GM23338 (cell line): ENCODE data around the gene FOXO3. TPM values are rescaled to one million over a fixed set of nuclear protein-coding genes. Genes with fewer than 3 reads are reported as not detected.
"Not testable (repeated sequence)": the region's sequence is repeated elsewhere in the genome, so short reads cannot be mapped to it uniquely, and the experiment has no call there.

ENCODE experiments used
- ATAC-seq: fragments of 200-7000 bp; cut with Tn5 transposase; 3 replicates; pipeline ENCODE4 v1.9.1; 2020
- DNase-seq: peaks from one replicate; pipeline ENCODE4 v3.0.0-alpha.2; 2015; ENCODE audit warnings: low spot score
- H2AFZ ChIP-seq: fragments of 200-600 bp; sonication (generic); 2 replicates; pipeline ENCODE4 v1.8.0; 2016; ENCODE audit warnings: antibody characterized with exemption, mild to moderate bottlenecking, moderate library complexity
- H3F3A ChIP-seq: fragments of 200-600 bp; sonication (generic); replicated peaks from 2 replicates; pipeline ENCODE4 v1.8.0; 2017; ENCODE audit warnings: antibody characterized with exemption, mixed run types, low read depth
- H3K27ac ChIP-seq: fragments of 200-600 bp; sonication (generic); 2 replicates; pipeline ENCODE4 v1.6.1; 2016; ENCODE audit warnings: low read depth
- H3K27me3 ChIP-seq: fragments of 200-600 bp; sonication (generic); 2 replicates; pipeline ENCODE4 v1.8.0; 2016; ENCODE audit warnings: mild to moderate bottlenecking, mixed run types, moderate library complexity; ENCODE audit not compliant: insufficient read depth
- H3K36me3 ChIP-seq: fragments of 200-600 bp; sonication (generic); 2 replicates; pipeline ENCODE4 v1.8.0; 2016; ENCODE audit warnings: mild to moderate bottlenecking; ENCODE audit not compliant: insufficient read depth
- H3K4me1 ChIP-seq: fragments of 200-600 bp; sonication (generic); 2 replicates; pipeline ENCODE4 v1.8.0; 2016; ENCODE audit warnings: mild to moderate bottlenecking, moderate library complexity; ENCODE audit not compliant: insufficient read depth
- H3K4me2 ChIP-seq: fragments of 200-600 bp; sonication (generic); 2 replicates; pipeline ENCODE4 v1.7.1; 2017; ENCODE audit warnings: mixed run types
- H3K4me3 ChIP-seq: fragments of 200-600 bp; sonication (generic); 2 replicates; pipeline ENCODE4 v1.6.1; 2016; ENCODE audit warnings: mixed run types
- H3K79me2 ChIP-seq: fragments of 200-600 bp; sonication (generic); replicated peaks from 2 replicates; pipeline ENCODE4 v1.8.0; 2017; ENCODE audit warnings: mild to moderate bottlenecking; ENCODE audit not compliant: insufficient read depth
- H3K9me2 ChIP-seq: fragments of 200-600 bp; sonication (generic); 2 replicates; pipeline ENCODE4 v1.8.0; 2017; ENCODE audit not compliant: insufficient read depth
- H4K20me1 ChIP-seq: fragments of 200-600 bp; sonication (generic); replicated peaks from 2 replicates; pipeline ENCODE4 v1.8.0; 2017; ENCODE audit warnings: mild to moderate bottlenecking; ENCODE audit not compliant: insufficient read depth
- H3K27ac Mint-ChIP-seq: 2 replicates; pipeline ENCODE4 v1.8.0; 2020; ENCODE audit warnings: inconsistent platforms, mild to moderate bottlenecking, moderate library complexity, mixed read lengths
- H3K27me3 Mint-ChIP-seq: 3 replicates; pipeline ENCODE4 v1.8.0; 2022; ENCODE audit warnings: low read depth, mild to moderate bottlenecking, moderate library complexity, mixed read lengths, inconsistent platforms; ENCODE audit not compliant: insufficient read depth, poor library complexity
- H3K36me3 Mint-ChIP-seq: 3 replicates; pipeline ENCODE4 v1.8.0; 2021; ENCODE audit warnings: low read depth, mild to moderate bottlenecking, inconsistent platforms, moderate library complexity, mixed read lengths
- H3K4me1 Mint-ChIP-seq: 3 replicates; pipeline ENCODE4 v1.8.0; 2020; ENCODE audit warnings: mild to moderate bottlenecking, inconsistent platforms, mixed read lengths
- H3K4me3 Mint-ChIP-seq: 3 replicates; pipeline ENCODE4 v1.8.0; 2021; ENCODE audit warnings: moderate library complexity, mild to moderate bottlenecking, inconsistent platforms, mixed read lengths
- H3K9me3 Mint-ChIP-seq: 3 replicates; pipeline ENCODE4 v1.8.0; 2020; ENCODE audit warnings: moderate library complexity, mild to moderate bottlenecking, inconsistent platforms, mixed read lengths
- CREB1 ChIP-seq: fragments of 250-450 bp; sonication (Bioruptor Pico); IDR thresholded peaks from 2 replicates; pipeline ENCODE4 v1.5.0; 2020; ENCODE audit warnings: low read depth, mild to moderate bottlenecking, moderate library complexity
- NANOG ChIP-seq: IDR thresholded peaks from 2 replicates; pipeline ENCODE4 v1.6.1; 2016; ENCODE audit warnings: antibody characterized with exemption, borderline replicate concordance
- POLR2AphosphoS5 ChIP-seq: IDR thresholded peaks from 2 replicates; pipeline ENCODE4 v1.6.1; 2016; ENCODE audit warnings: antibody characterized with exemption, low read depth
- STAT1 ChIP-seq: IDR thresholded peaks from one replicate; pipeline ENCODE4 v1.6.1; 2016; ENCODE audit warnings: antibody characterized with exemption; ENCODE audit not compliant: unreplicated experiment
- polyA plus RNA-seq: library from polyadenylated mRNA; unstranded; fragments of >200 nt; fragmentation: Nextera tagmentation; extraction: Ambion mirVana; gene quantifications from 2 replicates; pipeline ENCODE4 v1.2.1, GENCODE V29; 2016
- total RNA-seq: library from RNA; depleted of rRNA; stranded (reverse); fragments of >200 nt; shearing (Covaris generic); gene quantifications from 2 replicates; pipeline ENCODE4 v1.2.3, GENCODE V29; 2014
- TF ChIP-seq, protein P1 (sequence below), 2 experiments: fragments of 200-600 bp in 1 of 2; sonication (generic) in 1 of 2; conservative IDR thresholded peaks; 2 replicates each; pipeline versions ENCODE4 v1.5.1 to v1.6.1; 2016 to 2017; ENCODE audit warnings: antibody characterized with exemption in 2 of 2, low read depth in 2 of 2, mild to moderate bottlenecking in 2 of 2, moderate library complexity in 1 of 2
- TF ChIP-seq, protein P2 (sequence below): IDR thresholded peaks from 2 replicates; pipeline ENCODE4 v1.6.1; 2016; ENCODE audit warnings: antibody characterized with exemption

FOXO3 gene
- total and polyA plus RNA-seq, 2 experiments from 2014 or later: 9.8 to 20.2 TPM

DNA sequence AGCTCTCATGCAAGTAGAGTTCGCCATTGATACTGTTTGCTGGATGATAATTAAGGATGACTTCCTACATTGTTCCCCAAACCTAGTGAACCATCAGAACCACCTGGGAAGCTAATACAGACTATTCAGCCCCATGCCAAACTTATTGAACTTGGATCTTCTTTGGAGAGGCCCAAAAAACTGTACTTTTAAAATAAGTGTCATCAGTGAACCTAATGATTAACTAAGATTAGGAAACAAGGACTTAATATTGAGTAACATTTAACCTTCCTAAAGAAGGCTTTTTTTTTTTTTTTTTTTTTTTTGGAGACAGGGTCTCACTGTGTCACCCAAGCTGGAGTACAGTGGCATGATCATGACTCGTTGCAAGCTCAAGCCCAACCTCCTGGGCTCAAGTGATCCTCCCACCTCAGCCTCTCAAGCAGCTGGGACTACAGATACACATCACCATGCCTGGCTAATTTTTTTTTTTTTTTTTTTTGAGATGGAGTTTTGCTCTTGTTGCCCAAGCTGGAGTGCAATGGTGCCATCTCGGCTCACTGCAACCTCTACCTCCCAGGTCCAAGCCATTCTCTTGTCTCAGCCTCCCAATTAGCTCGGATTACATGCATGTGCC is 24.7 kb upstream of the FOXO3 start:
- not testable (repeated sequence) for H3K27me3 ChIP-seq, H3K4me2 ChIP-seq, H3K79me2 ChIP-seq, H3K36me3 ChIP-seq, H3K4me3 ChIP-seq, H3F3A ChIP-seq, H3K27ac ChIP-seq, H3K9me3 Mint-ChIP-seq, DNase-seq, H3K36me3 Mint-ChIP-seq, H2AFZ ChIP-seq, H3K9me2 ChIP-seq, H3K27me3 Mint-ChIP-seq, H3K4me1 Mint-ChIP-seq, H3K4me1 ChIP-seq, H3K4me3 Mint-ChIP-seq, H4K20me1 ChIP-seq, H3K27ac Mint-ChIP-seq, ATAC-seq

DNA sequence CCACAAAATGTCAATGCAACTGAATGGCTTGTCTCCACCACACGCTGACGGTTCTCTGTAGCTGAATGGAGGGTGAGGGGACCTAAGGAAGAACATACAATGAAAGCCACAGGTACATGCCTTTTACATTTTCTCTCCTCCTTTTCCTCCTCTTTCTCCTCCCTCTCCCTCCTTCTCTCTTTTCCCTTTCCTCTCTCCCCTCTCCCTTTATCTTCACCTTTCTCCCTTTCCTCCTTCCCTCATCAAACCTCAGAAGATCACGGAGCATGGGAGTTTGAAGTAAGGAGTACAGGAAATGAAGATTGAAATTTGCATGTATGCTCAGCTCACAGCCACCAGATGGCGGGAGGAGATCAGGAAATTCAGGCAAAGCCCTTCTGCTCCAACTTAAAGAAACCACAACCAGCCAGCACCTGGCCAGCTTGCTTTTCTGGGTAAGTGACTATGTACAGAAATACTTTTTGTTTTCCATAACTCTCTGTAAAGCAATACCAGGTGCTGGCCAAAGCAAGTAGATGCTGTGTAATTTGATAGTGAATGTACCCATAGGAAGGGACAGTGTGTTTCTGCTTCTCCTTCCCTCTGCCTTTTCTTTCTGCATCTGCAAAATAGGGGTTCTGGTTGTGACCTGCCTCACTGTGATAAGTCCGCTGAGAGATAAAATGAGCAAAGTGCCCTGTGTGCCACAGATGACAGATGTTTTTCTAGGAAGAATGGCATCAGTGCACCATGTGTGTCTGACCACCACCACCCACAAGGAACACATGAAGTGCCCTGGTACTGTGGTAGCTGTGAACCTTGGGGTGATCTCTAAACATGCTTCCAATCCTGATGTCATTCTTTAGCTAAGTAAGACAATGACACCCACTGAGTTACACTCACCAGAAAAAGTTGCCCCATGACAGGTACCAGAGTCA is 18.6 kb upstream of the FOXO3 start:
- peak overlapping the region; percentile 6; the same call in 1 of the 3 replicates for H3K4me3 Mint-ChIP-seq
- peaks cover 6% of the 10 kb centered on the region for H3K4me1 ChIP-seq
- ATAC-seq: peak; percentile 85
- H3K4me1 Mint-ChIP-seq: peaks cover 6% of the 10 kb centered on the region; the same call in 1 of the 3 replicates
- no peak overlapping the region for H3K27ac ChIP-seq
- peak overlapping the region; percentile 15 for H2AFZ ChIP-seq
- H3K36me3 Mint-ChIP-seq: no peaks in the 10 kb centered on the region
- peak; percentile 89 for DNase-seq
- H3K27ac Mint-ChIP-seq: no peak overlapping the region
- peaks cover 2% of the 10 kb centered on the region for H3K27me3 Mint-ChIP-seq
- H3K9me3 Mint-ChIP-seq: peaks cover 5% of the 10 kb centered on the region; the same call in 1 of the 3 replicates
- H3K36me3 ChIP-seq: no peaks in the 10 kb centered on the region
- no peaks in the 10 kb centered on the region for H3K9me2 ChIP-seq
- no peak overlapping the region for H3K4me3 ChIP-seq
- TF ChIP-seq STAT1: no peak
- TF ChIP-seq, protein P1, sequence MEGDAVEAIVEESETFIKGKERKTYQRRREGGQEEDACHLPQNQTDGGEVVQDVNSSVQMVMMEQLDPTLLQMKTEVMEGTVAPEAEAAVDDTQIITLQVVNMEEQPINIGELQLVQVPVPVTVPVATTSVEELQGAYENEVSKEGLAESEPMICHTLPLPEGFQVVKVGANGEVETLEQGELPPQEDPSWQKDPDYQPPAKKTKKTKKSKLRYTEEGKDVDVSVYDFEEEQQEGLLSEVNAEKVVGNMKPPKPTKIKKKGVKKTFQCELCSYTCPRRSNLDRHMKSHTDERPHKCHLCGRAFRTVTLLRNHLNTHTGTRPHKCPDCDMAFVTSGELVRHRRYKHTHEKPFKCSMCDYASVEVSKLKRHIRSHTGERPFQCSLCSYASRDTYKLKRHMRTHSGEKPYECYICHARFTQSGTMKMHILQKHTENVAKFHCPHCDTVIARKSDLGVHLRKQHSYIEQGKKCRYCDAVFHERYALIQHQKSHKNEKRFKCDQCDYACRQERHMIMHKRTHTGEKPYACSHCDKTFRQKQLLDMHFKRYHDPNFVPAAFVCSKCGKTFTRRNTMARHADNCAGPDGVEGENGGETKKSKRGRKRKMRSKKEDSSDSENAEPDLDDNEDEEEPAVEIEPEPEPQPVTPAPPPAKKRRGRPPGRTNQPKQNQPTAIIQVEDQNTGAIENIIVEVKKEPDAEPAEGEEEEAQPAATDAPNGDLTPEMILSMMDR (conservative IDR thresholded peaks at IDR 0.05; ENCODE audit: low read depth in 2 of 2): peak; percentile 95 to 96
- H4K20me1 ChIP-seq: no peaks in the 10 kb centered on the region
- no peaks in the 10 kb centered on the region for H3F3A ChIP-seq
- H3K4me2 ChIP-seq: 0 out of 2 replicates have a peak overlapping the region, but pooled peaks have one; percentile 56
- H3K27me3 ChIP-seq: no peaks in the 10 kb centered on the region
- H3K79me2 ChIP-seq: no peaks in the 10 kb centered on the region

DNA sequence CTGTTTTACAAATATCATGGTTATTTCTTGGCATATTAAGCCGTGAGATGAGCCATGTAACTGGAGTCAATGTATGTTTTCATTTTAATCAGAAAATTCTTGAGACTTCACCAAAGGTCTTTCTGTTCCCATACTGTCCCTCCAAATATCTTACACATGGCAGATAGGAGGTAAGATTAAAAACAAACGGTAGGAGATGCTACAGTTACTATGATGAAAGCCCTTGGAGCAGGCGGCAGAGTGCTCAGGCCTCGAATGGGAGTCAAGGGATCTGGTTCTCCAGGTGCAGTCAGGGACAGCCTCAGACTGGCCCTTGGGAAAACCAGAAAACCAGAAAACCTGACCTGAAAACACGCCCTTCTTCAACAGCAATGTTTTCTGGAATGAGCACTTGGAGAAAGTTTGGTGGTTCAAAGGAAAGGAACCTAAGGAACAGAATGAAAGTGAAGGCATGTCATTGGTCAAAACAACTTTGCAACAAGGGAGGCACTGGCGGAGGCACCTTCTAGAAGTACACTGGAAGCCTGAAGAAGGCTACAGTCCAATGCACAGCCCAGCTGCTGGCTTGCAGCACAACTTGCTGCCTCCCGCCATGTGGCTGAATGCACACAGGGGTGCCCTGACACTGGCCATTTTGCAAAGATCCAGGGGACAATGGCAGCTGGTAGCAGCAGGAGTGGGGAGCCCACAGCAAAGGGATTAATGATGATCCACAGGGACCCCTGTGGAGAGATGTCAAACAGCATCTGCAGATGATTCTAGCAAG is 17.4 kb upstream of the FOXO3 start:
- no peaks in the 10 kb centered on the region for H4K20me1 ChIP-seq
- Mint-ChIP-seq H3K27me3 (peaks cover 4% of the 10 kb centered on the region), H3K36me3 (no peaks in the 10 kb centered on the region), H3K27ac (no peak overlapping the region), H3K4me1 (peaks cover 6% of the 10 kb centered on the region; the same call in 1 of the 3 replicates), H3K4me3 (no peak overlapping the region), H3K9me3 (peaks cover 5% of the 10 kb centered on the region; the same call in 1 of the 3 replicates)
- H3K36me3 ChIP-seq: no peaks in the 10 kb centered on the region
- H3K4me2 ChIP-seq: no peak overlapping the region
- H3K4me1 ChIP-seq: peaks cover 6% of the 10 kb centered on the region
- no peak overlapping the region for H3K27ac ChIP-seq
- ATAC-seq (no peak), DNase-seq (no peak)
- H2AFZ ChIP-seq: no peak overlapping the region
- no peaks in the 10 kb centered on the region for H3K79me2 ChIP-seq
- H3K9me2 ChIP-seq: no peaks in the 10 kb centered on the region
- no peaks in the 10 kb centered on the region for H3K27me3 ChIP-seq
- H3K4me3 ChIP-seq: no peak overlapping the region
- H3F3A ChIP-seq: no peaks in the 10 kb centered on the region
- TF ChIP-seq, protein P2, sequence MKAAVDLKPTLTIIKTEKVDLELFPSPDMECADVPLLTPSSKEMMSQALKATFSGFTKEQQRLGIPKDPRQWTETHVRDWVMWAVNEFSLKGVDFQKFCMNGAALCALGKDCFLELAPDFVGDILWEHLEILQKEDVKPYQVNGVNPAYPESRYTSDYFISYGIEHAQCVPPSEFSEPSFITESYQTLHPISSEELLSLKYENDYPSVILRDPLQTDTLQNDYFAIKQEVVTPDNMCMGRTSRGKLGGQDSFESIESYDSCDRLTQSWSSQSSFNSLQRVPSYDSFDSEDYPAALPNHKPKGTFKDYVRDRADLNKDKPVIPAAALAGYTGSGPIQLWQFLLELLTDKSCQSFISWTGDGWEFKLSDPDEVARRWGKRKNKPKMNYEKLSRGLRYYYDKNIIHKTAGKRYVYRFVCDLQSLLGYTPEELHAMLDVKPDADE: no peak
- TF ChIP-seq CREB1 (CRISPR knock-in tag) (no peak), POLR2AphosphoS5 (no peak), NANOG (no peak)
- TF ChIP-seq, protein P1 (conservative IDR thresholded peaks at IDR 0.05; ENCODE audit: low read depth in 2 of 2): peak in 1 of 2 experiments; percentile 30; a peak in 2 of 4 replicates
